ENCODE data around the gene FKBP9.
"Not testable (repeated sequence)": the region's sequence is repeated elsewhere in the genome, so short reads cannot be mapped to it uniquely, and the experiment has no call there.

- TF ChIP-seq, protein P1, sequence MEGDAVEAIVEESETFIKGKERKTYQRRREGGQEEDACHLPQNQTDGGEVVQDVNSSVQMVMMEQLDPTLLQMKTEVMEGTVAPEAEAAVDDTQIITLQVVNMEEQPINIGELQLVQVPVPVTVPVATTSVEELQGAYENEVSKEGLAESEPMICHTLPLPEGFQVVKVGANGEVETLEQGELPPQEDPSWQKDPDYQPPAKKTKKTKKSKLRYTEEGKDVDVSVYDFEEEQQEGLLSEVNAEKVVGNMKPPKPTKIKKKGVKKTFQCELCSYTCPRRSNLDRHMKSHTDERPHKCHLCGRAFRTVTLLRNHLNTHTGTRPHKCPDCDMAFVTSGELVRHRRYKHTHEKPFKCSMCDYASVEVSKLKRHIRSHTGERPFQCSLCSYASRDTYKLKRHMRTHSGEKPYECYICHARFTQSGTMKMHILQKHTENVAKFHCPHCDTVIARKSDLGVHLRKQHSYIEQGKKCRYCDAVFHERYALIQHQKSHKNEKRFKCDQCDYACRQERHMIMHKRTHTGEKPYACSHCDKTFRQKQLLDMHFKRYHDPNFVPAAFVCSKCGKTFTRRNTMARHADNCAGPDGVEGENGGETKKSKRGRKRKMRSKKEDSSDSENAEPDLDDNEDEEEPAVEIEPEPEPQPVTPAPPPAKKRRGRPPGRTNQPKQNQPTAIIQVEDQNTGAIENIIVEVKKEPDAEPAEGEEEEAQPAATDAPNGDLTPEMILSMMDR (IDR thresholded peaks at IDR 0.05): not testable (repeated sequence)
- TF ChIP-seq SP1, ATF3 (CRISPR knock-in tag; conservative IDR thresholded peaks at IDR 0.05): not testable (repeated sequence)
Observed at GRCh38 chr7:33004104-33004616, 46.9 kb downstream of the FKBP9 start.

All from WTC11 (cell line).